Mesothelial cell of epicardium (in vitro differentiated cells): ENCODE data around the gene LIMS2. TPM values are rescaled to one million over a fixed set of nuclear protein-coding genes. Genes with fewer than 3 reads are reported as not detected.

Experiments
- DNase-seq, 2 experiments: peaks; one replicate each; pipeline ENCODE4 v3.0.0; 2021; ENCODE audit warnings: low spot score in 2 of 2; ENCODE audit not compliant: unreplicated experiment in 2 of 2
- H3K27ac Mint-ChIP-seq: 2 replicates; pipeline ENCODE4 v1.8.0; 2021; ENCODE audit warnings: mixed read lengths
- H3K27me3 Mint-ChIP-seq: 2 replicates; pipeline ENCODE4 v1.8.0; 2021; ENCODE audit warnings: low read depth, mixed read lengths
- H3K36me3 Mint-ChIP-seq: 2 replicates; pipeline ENCODE4 v1.8.0; 2021; ENCODE audit warnings: mixed read lengths
- H3K4me1 Mint-ChIP-seq: 2 replicates; pipeline ENCODE4 v1.8.0; 2021; ENCODE audit warnings: mixed read lengths
- H3K4me3 Mint-ChIP-seq: 2 replicates; pipeline ENCODE4 v1.8.0; 2021; ENCODE audit warnings: mild to moderate bottlenecking, moderate library complexity, mixed read lengths
- H3K9me3 Mint-ChIP-seq: 2 replicates; pipeline ENCODE4 v1.8.0; 2021; ENCODE audit warnings: mixed read lengths
- total RNA-seq: library from RNA; stranded (reverse); gene quantifications from 3 replicates; pipeline ENCODE4 v1.2.1, GENCODE V29; 2021
- TF ChIP-seq, protein P1 (sequence below): fragments of 200-600 bp; sonication (generic); IDR thresholded peaks from one replicate; pipeline ENCODE4 v1.5.0; 2021; ENCODE audit warnings: antibody characterized with exemption; ENCODE audit not compliant: unreplicated experiment

LIMS2 gene
- total RNA-seq, 1 donor from 2014 or later: 11.9 TPM

DNA sequence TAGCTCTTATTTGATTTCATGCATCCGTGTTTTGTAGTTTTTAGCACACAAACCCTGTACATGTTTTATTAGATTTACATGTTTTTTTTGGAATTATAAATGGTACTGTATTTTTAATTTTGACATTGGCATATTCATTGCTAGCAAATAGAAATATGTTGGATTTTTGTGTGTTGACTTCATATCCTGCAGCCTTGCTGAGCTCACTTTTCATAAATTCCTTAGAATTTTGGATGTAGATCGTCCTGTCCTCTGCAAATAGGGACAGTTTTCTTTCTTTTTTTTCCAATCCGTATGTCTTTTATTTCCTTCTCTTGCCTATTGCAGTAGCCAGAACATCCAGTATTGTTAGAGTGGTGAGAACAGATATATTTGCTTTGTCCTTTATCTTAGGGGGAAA, 76.1 kb downstream of the LIMS2 start:
- TF ChIP-seq, protein P1, sequence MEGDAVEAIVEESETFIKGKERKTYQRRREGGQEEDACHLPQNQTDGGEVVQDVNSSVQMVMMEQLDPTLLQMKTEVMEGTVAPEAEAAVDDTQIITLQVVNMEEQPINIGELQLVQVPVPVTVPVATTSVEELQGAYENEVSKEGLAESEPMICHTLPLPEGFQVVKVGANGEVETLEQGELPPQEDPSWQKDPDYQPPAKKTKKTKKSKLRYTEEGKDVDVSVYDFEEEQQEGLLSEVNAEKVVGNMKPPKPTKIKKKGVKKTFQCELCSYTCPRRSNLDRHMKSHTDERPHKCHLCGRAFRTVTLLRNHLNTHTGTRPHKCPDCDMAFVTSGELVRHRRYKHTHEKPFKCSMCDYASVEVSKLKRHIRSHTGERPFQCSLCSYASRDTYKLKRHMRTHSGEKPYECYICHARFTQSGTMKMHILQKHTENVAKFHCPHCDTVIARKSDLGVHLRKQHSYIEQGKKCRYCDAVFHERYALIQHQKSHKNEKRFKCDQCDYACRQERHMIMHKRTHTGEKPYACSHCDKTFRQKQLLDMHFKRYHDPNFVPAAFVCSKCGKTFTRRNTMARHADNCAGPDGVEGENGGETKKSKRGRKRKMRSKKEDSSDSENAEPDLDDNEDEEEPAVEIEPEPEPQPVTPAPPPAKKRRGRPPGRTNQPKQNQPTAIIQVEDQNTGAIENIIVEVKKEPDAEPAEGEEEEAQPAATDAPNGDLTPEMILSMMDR: no peak
- Mint-ChIP-seq H3K27ac (no peak overlapping the region), H3K9me3 (peaks cover 21% of the 10 kb centered on the region), H3K4me1 (no peaks in the 10 kb centered on the region), H3K4me3 (no peak overlapping the region), H3K36me3 (peaks cover 5% of the 10 kb centered on the region), H3K27me3 (no peaks in the 10 kb centered on the region)
- DNase-seq: no peak

DNA sequence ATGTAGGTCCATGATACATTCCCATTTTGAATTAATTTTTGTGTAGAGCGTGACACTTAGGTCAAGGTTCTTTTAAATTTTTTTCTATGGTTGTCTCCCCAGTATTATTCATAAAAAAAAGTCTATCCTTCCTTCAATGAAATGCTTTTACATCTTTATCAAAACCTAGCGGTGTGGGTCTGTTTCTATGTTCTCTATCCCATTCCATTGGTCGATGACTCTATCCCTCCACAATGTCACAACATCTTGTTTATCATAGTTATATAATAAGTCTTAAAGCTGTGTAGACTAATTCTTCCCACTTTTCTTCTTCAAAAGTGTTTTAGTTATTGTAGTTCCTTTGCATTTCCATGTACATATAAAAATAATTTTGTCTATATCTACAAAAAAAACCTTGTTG, 76.6 kb downstream of the LIMS2 start:
- Mint-ChIP-seq H3K4me1 (no peaks in the 10 kb centered on the region), H3K4me3 (no peak overlapping the region), H3K36me3 (peaks cover 5% of the 10 kb centered on the region), H3K9me3 (peaks cover 19% of the 10 kb centered on the region), H3K27me3 (no peaks in the 10 kb centered on the region), H3K27ac (no peak overlapping the region)
- no peak for DNase-seq
- TF ChIP-seq, protein P1: no peak

DNA sequence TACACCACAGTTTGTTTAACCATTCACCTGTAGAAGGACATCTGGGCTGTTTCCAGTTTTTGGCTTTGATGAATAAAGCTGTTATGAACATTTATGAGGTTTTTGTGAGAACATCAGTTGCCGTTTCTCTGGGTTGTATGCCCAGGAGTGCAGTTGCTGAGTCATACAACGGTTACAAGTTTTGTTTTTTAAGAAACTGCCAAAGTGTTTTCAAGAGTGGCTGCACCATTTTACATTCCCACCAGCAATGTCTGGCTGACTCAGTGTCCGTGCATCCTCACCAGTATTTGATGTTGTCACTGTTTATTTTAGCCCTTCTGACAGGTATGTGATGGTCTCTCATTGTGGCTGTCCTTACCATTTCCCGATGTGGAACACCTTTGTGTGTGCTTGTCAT, 77.3 kb downstream of the LIMS2 start:
- no peaks in the 10 kb centered on the region for H3K4me1 Mint-ChIP-seq
- peaks cover under 1% of the 10 kb centered on the region for H3K36me3 Mint-ChIP-seq
- H3K9me3 Mint-ChIP-seq: peaks cover 14% of the 10 kb centered on the region
- H3K27me3 Mint-ChIP-seq: no peaks in the 10 kb centered on the region
- H3K4me3 Mint-ChIP-seq: no peak overlapping the region
- DNase-seq: no peak
- TF ChIP-seq, protein P1: no peak
- H3K27ac Mint-ChIP-seq: no peak overlapping the region

DNA sequence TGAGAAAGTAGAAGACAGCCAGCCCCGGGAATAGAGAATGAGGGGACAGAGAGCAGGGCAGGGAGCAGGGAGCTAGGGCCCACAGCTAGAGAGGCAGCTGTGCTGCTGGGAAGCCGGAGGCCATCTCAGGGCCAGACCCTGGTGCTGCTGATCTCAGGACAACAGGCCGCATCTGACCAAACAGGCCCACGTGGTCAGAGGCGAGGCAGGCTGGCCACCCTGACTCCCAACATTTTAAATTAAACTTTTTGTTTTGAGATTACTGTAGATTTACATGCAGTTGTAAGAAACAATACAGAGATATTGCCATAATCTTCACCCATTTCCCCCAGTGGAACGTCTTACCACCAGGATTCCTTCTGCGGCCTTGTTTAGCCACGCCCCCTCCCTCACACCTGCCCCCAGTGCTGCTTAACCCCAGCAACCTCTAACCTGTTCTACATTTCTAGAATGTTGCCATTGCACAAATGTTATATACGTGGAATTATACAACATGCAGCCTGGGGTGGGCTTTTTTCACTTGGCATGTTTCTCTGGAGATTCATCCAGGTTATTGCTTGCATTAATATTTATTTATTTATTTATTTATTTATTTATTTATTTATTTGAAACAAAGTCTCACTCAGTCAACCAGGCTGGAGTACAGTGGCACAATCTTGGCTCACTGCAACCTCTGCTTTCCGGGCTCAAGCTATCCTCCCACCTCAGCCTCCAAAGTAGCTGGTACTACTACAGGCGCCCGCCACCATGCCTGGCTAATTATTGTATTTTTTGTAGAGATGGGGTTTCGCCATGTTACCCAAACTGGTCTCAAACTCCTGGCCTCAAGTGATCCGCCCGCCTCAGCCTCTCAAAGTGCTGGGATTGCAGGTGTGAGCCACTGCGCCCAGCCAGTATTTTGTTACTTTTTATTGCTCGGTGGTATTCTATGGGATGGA, 78.0 kb downstream of the LIMS2 start:
- Mint-ChIP-seq H3K36me3 (no peaks in the 10 kb centered on the region), H3K27ac (no peak overlapping the region), H3K9me3 (peaks cover 12% of the 10 kb centered on the region), H3K27me3 (no peaks in the 10 kb centered on the region), H3K4me3 (no peak overlapping the region), H3K4me1 (no peaks in the 10 kb centered on the region)
- DNase-seq: no peak
- TF ChIP-seq, protein P1: no peak

DNA sequence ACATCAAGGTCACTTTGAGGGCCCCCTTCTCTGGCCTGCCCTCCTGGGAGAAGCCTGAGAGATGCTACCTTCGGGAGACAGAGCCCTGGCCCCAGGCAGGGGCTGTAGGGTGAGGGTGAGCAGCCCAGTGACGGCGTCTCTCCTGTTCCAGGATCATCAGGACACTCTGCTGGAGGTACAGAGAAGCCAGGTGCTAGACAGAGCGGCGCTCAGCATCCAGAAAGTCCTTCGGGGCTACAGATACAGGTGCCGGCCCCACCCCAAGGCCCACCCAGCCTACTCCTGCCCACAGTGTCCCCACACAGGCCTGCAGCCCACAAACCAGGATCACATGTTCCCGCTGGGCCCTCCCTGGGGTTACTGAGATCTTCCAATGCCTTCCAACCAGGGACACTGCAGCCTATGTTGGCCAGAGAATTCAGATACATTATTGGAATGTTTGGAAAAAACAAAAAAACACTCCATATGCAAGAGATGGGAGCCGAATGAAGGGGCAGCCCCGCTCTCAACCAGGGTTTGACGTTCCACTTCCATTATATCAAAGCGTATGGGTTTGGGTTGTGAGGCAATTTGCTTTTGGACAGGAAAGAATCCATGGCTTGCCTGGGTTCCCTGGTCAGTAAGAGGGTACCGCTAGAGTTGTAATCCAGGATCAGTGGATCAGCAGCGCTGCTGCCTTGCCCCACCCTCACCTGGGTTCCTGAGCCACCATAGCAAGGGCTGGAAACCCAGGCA, 78.9 kb downstream of the LIMS2 start:
- TF ChIP-seq, protein P1: no peak
- no peak overlapping the region for H3K27ac Mint-ChIP-seq
- no peaks in the 10 kb centered on the region for H3K4me1 Mint-ChIP-seq
- no peak overlapping the region for H3K4me3 Mint-ChIP-seq
- no peaks in the 10 kb centered on the region for H3K27me3 Mint-ChIP-seq
- no peaks in the 10 kb centered on the region for H3K36me3 Mint-ChIP-seq
- peak in 1 of 2 experiments; percentile 17 for DNase-seq
- H3K9me3 Mint-ChIP-seq: peaks cover 8% of the 10 kb centered on the region
